GF-D8 (cell line): ENCODE measurements around the gene SLX4.

Experiments
- DNase-seq: peaks from one replicate; lab custom pipeline; 2025; lab: John Stamatoyannopoulos, UW

SLX4 gene

DNA sequence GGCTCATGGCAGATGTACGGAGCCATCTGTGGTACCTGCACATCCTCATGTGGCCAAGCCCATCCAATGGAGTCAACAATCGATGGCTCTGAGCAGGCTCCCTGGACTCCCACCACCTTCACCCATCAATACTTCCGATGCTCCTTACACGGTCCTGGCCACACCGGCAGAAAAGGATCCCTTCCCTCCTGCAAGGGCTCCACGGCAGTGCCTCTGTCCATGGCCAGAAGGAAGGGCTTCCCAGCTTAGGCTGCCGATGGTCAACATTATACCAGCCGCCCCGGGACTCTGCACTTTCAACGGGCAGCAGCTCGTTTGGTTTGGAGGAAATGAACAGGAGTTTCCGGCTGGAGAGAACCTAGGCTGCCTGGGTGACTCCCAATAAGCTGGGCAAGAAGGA is 13.2 kb downstream of the SLX4 start:
- DNase-seq: no peak

DNA sequence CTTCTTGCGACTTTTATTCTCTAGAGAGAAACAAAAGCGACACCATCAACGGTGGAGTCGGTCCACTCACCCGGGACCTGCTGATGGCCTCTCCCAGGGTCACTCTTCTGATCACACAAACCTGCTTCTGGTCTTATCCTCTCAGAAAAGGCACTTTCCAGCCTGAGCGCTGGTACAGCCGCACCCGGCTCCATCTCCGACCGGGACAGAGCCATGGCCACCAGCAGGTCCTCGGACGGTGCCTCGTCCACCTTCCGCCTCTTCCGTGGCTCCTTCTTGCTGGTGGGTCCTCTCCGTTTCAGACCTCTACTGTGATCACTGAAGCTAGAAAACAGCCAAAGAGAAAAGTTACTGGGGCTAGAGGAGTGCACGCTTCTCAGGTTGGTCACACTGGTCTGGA is 13.7 kb downstream of the SLX4 start:
- no peak for DNase-seq

DNA sequence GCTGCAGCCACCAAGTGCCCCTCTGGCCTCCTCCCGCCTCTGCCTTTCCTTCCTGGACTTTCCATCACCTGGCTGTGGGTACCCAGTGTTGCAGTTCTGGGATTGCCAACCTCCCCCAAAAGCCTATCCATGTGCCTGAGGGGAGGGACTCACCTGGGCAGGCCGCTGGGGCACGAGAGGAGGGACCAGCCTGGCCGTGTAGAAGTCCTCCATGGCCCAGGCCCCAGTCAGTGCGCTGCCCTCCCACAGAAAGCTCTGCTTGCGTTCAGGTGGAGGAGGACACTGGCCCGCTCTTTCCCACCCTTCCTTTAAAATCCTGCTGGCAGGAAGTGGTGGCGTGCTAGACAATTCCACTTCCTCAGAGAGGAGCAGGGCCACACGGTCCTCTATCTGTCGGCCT is 14.2 kb downstream of the SLX4 start:
- DNase-seq: no peak

DNA sequence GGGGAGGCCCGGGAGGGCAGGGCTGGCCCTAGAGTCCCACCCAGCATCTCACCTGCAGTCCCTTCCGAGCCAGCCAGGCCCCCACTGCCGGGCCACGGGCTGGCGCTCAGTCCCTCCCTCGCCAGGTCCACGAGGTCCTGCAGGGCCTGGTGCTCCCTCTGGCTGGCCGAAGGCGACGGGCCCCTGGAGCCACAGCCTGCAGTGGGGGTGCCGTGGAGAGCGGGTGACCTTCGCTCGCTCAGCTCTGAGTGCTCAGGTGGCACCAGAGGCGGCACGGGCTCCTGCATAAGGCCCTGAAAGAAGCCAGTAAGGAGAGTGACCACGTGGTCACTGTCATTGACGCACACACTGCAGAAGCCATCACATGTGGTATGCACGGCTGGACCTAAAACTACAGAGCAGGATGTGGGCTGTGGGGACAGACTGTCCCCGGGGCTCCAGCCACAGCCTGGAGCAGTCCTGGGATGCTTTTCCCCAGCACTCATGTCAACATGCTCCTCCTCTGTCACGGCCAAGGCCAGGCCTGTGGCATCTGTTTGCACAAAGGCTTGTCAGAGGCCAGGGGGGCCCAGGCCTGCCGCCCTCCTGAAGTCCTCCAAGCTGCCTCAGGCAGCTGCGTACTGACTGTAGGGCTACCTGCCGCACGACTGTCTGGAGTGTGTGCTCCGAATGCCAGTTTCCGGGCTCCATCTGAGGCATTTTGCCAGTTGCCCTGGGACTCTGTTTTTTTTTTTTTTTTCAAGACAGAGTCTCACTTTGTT is 15.1 kb downstream of the SLX4 start:
- no peak for DNase-seq

DNA sequence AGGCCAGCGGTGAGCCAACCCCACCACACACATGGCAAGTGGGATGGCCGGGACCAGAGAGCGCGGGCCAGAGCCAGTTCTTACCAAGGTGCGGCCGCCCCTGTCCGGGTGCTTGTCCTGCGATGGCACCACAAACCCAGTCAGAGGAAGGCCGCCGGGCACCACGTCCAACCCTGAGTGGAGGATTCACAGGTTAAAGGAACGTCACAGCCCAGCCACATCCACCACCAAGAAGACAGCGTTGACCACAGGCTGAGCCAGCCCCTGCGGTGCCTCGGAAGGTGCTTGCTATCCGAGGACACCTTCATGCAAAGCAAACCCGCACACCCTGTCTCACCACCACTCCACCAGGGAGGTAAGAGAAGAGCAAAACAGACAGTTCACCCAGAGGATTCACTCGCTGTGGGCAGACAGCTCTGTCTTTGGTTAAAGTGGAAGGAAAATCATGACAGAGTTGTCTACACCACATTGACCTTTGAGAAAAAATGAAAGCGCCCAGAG is 15.8 kb downstream of the SLX4 start:
- DNase-seq: no peak

DNA sequence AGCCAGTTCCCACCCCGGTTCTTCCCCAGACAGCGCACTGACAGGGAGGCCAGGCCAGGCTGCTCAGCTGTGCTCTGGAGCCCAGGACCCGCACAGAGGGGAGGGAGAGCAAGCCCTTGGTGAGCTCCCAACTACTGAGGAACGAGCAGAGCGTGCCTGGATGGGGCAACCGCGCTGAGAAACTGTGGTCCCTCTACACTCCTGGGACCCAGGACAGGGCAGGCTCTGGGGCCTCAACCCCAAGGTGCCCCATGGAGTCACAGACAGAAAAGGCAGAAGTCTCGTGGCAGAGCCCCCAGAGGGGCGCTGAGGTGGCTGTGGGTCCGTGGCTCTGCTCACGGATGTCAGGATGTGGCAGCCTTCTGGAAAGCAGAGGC is 16.3 kb downstream of the SLX4 start:
- DNase-seq: no peak

DNA sequence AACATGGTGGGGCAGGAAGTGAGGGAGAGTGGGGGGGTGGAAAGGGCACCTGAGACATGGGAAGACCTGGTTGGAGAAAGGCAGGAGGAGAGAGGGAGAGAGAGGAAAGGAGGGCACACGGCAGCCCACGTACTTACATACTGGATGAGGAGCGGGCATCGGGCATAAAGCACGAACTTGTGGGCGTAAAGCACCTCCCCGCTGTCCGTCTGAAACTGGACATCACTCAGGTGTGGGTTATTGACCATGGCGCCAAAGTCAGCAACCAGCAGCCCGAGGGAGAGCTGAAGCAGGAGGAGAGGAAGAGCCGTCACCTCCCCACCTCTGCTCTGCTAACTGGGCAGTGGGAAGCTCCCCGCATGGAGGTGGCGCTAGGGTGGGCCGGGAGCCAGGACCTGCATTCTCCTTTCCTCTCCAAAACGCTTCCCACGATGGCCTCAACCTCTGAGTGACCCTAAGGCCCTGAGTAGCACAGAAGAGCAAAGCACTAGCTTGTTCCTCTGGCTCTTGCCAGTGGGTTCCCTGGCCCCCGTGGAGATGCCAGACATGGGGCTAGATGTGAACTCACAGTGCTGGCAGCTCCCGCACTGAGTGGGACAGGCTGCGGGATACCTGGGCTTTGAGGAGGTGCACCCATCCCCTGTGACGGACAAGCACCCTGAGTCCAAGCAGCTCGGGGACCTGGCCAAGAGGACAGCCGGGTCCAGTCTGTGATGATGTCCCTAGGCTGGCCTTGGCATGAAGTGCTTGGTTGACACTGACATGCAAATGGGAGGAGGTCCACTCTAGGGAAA is 16.9 kb downstream of the SLX4 start:
- DNase-seq: no peak

DNA sequence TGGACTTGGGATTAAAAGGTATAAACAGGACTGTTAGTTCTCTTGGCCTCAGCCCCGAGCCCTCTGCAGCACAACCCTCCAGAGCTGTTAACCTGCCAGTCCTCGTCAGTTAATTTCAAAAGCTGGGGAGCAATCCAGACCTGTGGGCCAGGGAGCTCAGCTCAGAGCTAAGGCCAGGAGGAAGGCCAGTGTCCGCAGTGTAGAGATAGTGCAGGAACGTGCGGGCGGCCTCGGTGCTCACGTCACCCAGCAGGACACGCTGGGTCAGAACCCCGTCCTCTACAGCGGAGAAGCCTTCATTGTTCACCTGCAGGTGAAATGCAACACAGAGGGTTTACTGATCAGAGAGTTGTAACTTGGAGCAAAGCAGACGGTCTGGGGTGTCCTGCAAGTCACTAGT is 18.8 kb downstream of the SLX4 start:
- DNase-seq: no peak

DNA sequence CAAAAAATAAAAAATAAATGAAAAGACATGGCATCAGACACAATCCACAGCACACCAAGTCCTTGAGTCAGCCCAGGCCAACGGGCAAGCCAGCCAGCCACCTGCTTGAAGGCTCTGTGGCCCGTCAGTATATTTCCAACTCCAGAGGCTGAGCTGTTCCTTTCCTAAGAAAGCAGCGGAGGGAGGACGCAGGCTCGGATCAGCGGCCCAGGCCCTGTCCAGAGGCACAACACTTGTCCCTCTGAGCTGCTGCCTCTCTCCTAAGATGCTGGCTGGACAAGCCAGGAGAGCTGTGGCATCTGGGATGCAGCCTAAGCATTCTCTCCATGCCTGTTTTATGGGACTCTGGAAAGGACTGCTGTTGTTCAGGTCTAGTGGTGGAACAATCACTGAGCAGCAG is 19.4 kb downstream of the SLX4 start:
- no peak for DNase-seq

DNA sequence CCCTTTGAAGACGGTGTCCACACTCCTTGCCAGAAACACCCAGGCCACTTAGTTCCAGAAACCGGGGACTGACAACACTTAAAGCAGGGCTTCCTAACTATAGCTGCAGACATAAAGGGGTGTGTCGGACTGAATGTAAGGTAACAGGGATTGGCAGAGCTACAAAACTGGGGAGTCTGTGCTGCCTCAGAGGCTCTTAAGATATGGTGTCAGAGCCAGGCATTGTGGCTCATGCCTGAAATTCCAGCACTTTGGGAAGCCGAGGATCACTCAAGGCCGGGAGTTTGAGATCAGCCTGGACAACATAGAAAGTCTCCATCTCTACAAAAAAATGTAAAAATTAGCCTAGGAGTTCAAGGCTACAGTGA is 20.0 kb downstream of the SLX4 start:
- DNase-seq: peak; percentile 44

DNA sequence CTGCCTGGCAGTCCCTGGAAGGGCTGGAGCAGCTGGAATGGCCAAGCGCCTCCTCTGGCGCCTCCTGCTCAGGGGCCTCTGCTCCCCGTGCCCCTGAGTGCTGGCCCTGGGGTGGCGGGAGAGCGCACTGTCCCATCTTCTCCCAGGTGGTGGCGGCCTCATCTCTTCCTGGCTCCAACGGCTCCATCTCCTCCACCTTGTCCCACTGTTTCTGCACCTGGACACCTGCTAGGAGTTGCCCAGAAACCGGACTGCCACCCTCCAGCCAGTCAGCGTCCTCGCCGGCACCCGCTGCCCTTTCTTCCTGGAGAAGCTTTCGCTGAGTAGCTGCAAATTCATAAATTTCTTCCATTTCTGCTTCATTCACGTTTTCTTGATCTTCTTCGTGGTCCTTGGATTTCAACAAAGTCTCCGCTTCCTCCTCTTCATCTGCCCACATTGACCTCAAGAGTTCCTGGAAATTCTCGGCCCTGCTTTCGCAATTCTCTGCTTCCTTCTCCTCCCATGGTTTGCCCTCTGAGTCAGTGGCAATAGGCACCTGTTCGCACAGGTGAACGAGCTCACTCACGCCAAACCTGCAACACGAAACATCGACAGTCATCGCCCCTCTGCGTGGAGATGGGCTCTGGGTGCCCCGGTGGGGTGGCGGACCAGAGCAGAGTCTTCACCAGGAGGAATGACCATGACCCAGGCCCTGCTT is 20.5 kb downstream of the SLX4 start:
- peak; percentile 71 for DNase-seq

DNA sequence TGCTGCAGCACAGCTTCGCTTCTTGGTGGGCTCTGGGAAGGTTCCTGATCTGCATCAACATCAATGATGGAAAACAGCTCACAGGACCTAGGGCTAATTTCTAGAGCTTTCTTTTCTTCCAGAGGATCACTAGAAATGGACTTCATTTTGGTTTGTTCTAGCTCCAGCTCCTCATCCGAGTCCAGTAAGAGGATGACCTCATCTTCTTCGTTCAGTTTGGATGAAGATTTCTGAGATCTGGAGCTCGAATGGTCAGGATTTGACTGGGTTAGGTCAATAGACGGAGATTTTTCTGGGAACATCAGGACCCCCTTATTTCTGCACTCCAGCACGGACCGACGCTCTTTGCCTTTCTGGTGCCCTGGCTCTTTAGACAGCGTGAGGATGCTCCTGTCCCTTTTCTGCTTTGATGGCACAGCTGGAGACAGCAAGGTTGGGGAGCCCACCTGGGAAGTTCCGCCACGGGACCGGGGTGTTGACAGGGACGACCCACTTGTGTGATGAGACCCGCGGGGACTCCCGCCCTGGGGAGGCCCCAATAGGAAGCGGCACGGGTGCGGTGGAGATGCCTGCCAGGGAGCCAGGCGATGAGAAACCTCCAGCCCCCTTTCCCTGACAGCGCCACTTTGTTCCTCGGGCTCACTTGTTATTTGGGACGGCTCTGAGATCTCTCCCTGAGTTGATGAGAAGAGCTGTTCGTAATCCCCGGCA is 21.3 kb downstream of the SLX4 start:
- DNase-seq: no peak

DNA sequence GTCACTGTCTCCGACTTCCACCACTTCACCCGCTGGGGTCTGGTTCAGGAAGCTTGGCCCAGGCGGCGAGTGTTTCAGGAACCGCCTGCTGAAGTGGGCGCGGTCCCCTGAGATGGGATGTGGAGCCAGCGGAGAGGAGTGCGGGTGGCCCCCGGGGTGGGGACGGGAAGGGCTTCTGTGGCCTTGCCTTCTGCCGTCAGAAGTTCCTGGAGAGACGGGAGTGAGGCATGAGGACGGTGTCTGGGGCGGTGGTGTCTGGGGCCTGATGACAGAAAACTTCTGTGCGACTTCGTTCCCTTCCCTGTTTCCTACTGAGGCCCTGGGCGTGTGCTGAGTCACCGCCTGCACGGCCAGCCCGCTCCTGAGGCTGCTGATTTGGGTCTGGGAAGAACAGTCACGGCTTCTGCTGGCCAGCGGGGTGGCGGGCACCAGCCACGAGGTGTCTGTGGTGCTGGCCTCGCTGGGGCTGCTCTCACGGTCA is 21.9 kb downstream of the SLX4 start:
- DNase-seq: peak; percentile 44

DNA sequence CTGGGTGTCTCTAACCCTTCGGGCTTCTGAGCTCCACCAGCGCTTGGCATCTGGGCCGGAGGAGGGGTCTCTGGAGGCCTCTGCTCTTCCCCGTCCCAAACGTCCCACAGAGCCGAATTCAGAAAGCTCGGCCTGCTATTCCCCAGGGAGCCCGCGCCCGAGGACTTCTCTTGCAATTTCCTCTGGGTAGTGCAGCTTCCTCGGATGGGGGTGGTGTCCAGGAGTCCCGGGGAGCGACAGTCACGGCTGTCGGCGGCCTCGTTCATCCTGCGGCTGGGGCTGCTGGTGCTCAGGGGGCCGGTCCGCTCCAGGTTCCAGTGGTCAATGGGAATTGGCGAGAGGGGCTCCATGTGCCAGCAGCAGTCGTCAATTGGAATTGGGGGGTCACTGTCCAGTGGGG is 22.4 kb downstream of the SLX4 start:
- DNase-seq: peak; percentile 63

DNA sequence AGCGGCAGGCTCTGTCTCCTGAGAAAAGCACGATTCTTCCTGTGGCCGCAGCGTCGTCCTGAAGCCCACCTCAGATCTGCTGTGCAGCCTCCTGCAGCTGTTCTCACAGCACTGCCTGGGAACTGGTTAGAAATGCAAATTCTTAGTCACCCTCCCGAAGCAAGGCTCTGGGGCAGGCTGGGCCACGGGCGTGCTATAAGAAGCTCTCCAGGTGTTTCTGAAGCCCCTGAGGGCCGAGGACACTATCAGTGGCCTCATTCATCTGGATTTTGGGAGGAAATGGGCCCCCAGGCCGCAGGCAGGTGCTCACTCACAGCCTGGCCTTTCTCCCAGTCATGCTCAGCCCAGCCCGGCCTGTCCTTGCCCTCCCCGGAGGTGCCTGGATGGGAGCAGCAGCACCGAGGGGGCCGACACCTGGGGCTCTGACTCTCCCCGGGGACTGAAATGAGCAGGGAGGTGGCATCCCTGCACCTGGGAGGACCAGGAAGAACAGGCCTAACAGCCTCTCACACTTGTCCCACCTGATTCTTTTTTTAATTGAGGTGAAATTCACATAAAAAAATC is 23.8 kb downstream of the SLX4 start:
- no peak for DNase-seq

DNA sequence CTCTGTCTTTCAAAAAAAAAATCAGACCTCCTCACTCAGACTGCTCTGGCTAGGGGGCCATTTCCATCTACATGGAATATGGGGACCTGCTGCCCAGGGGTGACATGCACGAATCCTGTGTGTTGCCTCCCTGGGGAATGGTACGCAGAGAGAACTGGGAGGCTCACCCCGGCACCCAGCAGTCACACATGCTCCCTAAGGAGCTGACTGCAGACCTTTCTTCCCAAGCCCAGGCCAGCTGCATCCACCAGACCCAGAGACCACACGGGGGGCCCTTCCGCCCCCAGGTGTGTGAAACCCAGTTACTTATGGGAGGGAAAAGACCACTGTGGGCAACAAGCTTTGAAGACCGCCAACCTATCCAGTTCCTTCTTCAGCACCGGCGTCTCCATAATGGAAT is 27.0 kb downstream of the SLX4 start:
- no peak for DNase-seq

DNA sequence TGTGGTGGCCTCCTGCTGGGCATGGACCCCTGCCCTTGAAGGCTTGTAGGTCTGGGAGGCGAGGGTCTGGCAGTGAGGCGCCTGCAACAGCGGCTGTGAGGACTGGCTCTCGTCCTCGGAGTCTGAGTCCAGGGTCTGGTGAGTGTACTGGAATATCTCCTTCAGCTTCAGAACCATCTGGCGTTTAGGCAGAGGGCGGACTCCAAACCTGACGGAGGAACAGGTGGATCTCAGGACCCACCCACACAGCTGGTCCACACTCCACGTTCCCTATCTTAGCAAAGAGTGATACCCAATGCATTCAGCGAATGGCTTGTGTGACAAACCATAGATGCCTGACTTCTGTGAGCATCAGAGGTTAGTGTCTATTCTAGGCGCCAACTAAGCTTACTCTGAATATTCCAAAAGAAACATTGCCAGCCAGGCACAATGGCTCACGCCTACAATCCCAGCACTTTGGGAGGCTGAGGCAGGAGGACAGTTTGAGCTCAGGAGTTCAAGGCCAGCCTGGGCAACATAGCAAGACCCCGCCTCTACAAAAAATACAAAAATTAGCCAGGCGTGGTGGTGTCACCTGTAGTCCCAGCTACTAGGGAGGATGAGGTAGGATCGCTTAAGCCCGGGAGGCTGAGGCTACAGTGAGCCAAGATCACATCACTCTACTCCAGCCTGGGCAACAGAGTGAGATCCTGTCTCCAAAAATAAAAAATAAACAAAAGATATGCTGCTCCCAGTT is 27.9 kb downstream of the SLX4 start:
- no peak for DNase-seq

DNA sequence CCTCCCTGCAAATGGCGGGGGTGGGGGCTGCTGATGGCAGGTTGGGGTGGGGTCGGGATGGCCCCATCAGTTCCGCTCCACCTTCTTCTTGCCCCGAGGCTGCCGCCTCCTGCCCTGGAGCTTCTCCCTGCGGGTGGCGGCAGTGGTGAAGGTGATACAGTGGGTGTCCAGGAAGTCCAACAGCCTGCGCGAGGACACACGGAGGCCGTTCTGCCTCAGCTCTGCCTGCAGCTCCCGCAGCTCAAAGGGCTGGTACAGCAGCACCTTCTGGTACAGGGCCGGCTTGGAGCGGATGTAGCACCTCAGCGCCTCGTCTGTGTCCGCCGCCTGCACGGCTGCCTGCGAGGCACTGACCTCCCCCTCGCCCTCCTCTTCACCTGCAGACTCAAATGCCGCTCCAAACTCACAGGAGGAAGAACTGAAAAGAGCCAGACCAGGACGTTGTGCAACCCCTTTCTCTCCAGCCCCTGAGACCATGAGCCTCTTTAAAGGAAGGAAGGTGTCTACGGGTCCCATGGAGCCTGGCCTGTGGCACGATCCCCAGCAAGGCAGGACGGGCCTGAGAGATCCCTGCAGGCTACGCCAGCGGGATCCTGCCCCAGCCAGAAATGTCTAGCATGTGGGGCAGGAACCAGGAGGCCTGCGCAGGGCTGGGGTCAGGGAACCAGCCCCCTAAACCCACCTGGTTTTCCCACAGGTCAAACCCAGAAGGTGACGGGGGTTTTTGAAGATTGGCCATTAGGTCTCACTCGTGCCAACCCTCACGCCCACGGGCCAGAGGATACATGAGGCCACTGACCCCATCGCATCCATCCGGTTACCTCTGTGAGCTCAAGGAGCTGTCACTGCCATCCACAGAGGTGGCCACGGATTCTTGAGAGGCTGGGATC is 28.9 kb downstream of the SLX4 start:
- DNase-seq: no peak

DNA sequence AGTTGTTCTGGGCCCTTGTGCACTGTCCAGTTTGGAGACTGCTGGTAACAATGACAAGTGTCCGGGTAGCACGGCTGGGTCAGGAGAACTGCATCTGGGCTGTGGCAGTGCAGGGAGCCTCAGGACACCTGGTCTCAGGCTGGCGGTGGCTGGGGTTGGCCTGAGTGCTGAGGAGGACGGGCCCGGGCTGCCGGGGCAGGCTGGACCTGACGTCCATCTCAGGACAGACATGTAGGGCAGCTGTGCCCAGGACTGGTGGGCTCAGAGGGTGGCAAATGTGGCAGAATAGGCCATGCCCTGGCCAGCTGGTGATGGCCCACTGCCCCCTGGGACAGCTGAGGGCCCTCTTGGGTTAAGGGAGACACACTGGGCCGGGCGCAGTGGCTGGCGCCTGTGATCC is 30.0 kb downstream of the SLX4 start:
- no peak for DNase-seq

DNA sequence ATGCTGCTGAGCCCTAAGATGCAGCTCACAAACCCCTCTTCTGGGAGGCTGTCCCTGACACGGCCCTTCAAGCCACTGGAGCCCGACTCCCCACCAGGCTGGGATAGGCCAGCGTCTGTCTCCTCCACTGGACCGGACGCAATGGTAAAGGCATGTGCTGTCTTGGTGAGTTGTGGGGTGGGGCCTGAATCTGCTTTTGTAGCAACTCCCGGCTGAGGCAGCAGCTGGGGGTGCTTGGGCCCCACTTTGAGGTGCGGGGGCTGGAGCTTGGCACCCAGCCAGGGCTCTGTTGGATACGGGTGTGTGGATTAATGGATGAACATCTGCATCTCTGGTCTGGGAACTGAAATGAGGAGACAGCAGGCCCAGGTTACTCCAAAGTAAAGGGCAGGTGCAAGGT is 30.7 kb downstream of the SLX4 start:
- no peak for DNase-seq
